ENCODE results near the gene MC1R. TPM values are rescaled to one million over a fixed set of nuclear protein-coding genes. Genes with fewer than 3 reads are reported as not detected.
A peak's percentile ranks its signal among the peaks of the same experiment; 100 is the strongest.

MC1R gene
- total RNA-seq, 1 donor from 2014 or later: 5.9 TPM

DNA sequence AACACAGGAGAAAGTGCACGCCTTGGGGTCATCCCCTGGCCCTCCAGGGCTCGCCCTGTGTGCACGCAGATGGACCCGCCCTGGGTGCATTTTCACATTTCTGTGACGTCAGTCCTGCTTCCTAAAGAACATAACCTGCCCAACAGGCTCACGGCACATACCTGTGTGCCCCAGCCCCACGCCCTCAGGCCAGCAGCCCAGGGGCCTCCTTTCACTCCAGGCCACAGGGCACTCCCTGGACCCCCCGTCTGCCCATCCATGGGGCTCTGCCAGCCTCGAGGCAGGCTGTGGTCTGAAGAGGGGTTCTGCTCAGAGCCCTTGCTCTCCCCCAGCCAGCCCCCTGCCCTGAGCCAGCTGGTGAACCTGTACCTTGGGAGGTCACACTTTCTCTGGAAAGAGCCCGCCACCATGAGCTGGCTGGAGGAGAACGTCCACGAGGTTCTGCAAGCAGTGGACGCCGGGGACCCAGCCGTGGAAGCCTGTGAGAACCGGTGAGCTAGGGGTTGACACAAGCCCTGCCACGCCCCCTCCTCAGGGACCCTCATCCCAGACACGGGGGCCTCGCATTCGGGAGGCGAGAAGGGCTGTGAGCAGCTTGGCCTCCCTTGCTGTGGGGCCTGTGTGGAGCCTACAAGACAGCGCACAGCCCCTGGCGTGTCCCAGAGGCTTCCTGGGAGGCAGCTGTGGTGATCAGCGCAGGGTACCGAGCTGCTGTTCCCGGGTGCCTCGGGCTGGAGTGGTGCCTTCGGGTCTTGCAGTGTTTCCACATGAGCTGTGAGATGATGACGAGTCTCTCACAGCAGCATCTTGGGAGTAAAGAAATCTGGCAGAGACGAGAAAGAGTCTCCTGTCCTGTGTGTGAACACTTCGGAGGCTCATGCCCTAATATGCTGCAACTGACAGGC lies 13.8 kb upstream of the MC1R start:
- Mint-ChIP-seq H3K27ac (no peak overlapping the region), H3K4me1 (no peaks in the 10 kb centered on the region), H3K9me3 (no peaks in the 10 kb centered on the region), H3K27me3 (no peaks in the 10 kb centered on the region), H3K36me3 (ENCODE audit: low read depth) (peaks cover 41% of the 10 kb centered on the region), H3K4me3 (no peak overlapping the region)
- no peak for DNase-seq
- intact Hi-C loops (cut with micrococcal nuclease): no loop called here

DNA sequence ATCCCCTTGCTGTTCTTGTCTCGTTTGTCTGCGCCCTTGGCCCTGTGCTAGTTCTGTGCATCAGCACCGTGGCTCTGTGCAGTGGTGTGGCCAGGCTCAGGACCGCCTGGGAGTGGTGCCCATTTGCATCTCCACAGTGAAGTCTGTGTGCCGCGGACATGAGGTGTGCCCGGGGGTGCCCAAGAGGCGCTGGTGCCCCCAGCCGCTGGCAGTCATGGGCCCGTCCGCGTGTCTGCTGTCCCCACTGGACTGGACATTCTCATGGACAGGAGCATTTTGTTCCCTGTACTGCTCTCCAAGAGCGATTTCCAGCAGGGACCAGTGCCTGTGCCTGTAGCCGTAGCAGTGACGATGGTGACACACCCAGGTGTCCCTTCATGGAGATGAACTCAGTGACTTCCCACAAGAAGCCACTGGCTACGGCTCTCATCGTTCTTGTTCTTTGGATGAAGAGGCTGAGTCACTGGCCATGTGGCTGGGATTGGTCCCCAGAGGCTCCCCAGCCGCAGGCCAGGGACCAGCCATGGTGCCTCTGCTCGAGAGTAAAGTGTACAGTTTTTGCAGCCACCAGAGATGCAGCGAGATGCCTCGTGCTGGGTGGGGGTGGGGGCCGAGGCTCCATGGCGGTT lies 13.0 kb upstream of the MC1R start:
- Mint-ChIP-seq H3K9me3 (no peaks in the 10 kb centered on the region), H3K36me3 (ENCODE audit: low read depth) (peaks cover 39% of the 10 kb centered on the region), H3K4me3 (no peak overlapping the region), H3K4me1 (no peaks in the 10 kb centered on the region), H3K27ac (no peak overlapping the region), H3K27me3 (no peaks in the 10 kb centered on the region)
- no peak for DNase-seq
- intact Hi-C loops (cut with micrococcal nuclease): no loop called here

DNA sequence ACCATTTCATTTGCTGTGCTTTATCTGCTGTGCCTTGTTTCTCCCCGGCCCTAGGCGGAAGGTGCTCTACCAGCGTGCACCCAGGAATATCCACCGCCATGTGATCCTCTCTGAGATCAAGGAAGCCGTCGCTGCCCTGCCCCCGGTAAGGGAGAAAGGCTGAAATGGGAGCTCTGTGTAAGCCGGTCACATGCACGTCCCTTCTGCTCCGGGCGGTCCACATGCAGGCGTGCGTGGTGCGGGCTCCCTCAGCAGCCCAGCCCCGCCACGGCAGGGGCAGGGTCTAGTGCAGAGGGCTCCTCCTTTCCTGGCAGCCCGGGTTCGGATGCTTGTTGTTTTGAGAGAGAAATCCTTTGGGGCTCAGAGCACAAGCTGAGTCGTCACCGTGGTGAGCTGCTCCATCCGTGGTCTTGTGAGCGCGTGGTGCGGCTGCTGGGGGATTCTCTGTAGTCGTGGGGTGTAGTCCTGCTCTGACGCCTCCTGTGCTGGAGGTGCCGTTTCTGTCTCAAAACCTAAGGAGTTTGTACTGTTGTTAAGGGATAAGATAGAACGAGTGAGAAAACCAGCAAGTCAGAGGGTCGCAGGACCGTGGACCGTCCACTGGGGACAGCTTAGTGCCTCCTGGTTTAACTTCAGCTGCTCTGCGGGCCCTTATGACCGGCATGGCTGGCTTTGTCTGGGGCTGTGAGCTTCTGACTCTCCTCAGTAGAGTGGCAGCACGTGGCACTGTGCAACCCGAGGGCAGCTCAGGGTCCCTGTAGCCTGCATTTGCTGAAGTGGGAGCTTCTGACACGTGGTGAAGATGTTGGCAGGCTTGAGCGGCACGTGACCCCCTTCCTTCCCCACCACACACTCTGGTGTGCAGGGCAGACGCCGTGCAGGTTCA lies 12.3 kb upstream of the MC1R start:
- intact Hi-C loops (cut with micrococcal nuclease): no loop called here
- H3K9me3 Mint-ChIP-seq: no peaks in the 10 kb centered on the region
- H3K4me1 Mint-ChIP-seq: no peaks in the 10 kb centered on the region
- H3K27ac Mint-ChIP-seq: no peak overlapping the region
- H3K27me3 Mint-ChIP-seq: no peaks in the 10 kb centered on the region
- DNase-seq: no peak
- no peak overlapping the region for H3K4me3 Mint-ChIP-seq
- peaks cover 39% of the 10 kb centered on the region for H3K36me3 Mint-ChIP-seq (ENCODE audit: low read depth)

GRCh38 chr16:89907055-89907814 lies 11.4 kb upstream of the MC1R start:
- Mint-ChIP-seq H3K36me3 (ENCODE audit: low read depth) (peaks cover 41% of the 10 kb centered on the region), H3K27me3 (no peaks in the 10 kb centered on the region), H3K4me1 (no peaks in the 10 kb centered on the region), H3K4me3 (no peak overlapping the region), H3K27ac (no peak overlapping the region), H3K9me3 (no peaks in the 10 kb centered on the region)
- intact Hi-C loops (cut with micrococcal nuclease): no loop called here
- DNase-seq: no peak

DNA sequence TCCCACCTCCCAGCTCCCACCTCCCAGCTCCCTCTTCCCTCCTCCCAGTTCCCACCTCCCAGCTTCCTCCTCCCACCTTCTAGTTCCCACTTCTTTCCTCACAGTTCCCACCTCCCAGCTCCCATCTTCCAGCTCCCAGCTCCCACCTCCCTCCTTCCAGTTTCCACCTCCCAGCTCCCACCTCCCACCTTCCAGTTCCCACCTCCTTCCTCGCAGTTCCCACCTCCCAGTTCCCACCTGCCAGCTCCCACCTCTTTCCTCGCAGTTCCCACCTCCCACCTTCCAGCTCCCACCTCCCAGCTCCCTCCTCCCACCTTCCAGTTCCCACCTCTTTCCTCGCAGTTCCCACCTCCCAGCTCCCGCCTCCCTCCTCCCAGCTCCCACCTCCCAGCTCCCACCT lies 10.4 kb upstream of the MC1R start:
- H3K27me3 Mint-ChIP-seq: no peaks in the 10 kb centered on the region
- H3K36me3 Mint-ChIP-seq (ENCODE audit: low read depth): peaks cover 44% of the 10 kb centered on the region
- intact Hi-C loops (cut with micrococcal nuclease): no loop called here

GRCh38 chr16:89909777-89910716 lies 8.6 kb upstream of the MC1R start:
- no peaks in the 10 kb centered on the region for H3K27me3 Mint-ChIP-seq

More for the DNA sequence above, 10.4 kb upstream of the MC1R start:
- Mint-ChIP-seq H3K9me3 (no peaks in the 10 kb centered on the region), H3K4me1 (no peaks in the 10 kb centered on the region), H3K4me3 (no peak overlapping the region), H3K27ac (no peak overlapping the region)
- no peak for DNase-seq

DNA sequence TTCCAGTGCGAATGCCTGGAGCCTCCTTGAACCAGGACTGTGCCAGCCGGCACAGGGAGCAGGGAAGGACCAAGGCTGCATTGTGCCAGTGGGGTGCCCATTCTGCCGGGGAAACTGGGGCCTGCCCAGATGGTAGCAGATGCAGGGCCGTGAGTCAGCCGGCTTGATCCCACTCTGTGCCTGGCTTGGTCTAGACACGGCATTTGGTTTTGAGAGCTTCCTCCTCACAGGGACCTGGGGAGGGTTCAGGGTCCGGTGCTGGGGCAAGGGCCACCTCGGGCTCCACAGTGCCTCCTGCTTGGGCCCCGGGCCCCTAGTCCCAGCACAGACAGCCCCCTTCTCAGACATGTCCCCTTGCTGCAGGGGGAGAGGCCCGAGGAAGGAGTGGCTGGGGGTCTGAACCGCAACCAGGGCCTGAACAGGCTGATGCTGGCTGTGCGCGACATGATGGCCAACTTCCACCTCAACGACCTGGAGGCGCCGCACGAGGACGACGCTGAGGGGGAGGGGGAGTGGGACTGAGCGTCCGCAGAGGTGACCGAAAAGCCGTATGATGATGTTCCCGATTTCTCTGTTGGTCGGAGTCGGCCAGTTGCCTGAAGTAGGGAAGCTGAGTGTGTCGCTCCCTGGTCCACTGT lies 7.8 kb upstream of the MC1R start:
- Mint-ChIP-seq H3K4me3 (no peak overlapping the region), H3K9me3 (no peaks in the 10 kb centered on the region), H3K4me1 (no peaks in the 10 kb centered on the region), H3K27ac (no peak overlapping the region), H3K36me3 (ENCODE audit: low read depth) (peaks cover 45% of the 10 kb centered on the region), H3K27me3 (no peaks in the 10 kb centered on the region)
- intact Hi-C loops (cut with micrococcal nuclease): no loop called here
- DNase-seq: no peak

More at GRCh38 chr16:89909777-89910716, 8.6 kb upstream of the MC1R start:
- Mint-ChIP-seq H3K4me3 (no peak overlapping the region), H3K27ac (no peak overlapping the region), H3K36me3 (ENCODE audit: low read depth) (peaks cover 51% of the 10 kb centered on the region), H3K9me3 (no peaks in the 10 kb centered on the region), H3K4me1 (no peaks in the 10 kb centered on the region)
- peak; percentile 90 for DNase-seq
- intact Hi-C loops (cut with micrococcal nuclease): no loop called here

GRCh38 chr16:89911375-89911774 lies 7.3 kb upstream of the MC1R start:
- H3K36me3 Mint-ChIP-seq (ENCODE audit: low read depth): peaks cover 39% of the 10 kb centered on the region
- H3K4me1 Mint-ChIP-seq: peaks cover 2% of the 10 kb centered on the region
- H3K9me3 Mint-ChIP-seq: no peaks in the 10 kb centered on the region
- intact Hi-C loops (cut with micrococcal nuclease): no loop called here
- H3K4me3 Mint-ChIP-seq: no peak overlapping the region
- no peak overlapping the region for H3K27ac Mint-ChIP-seq
- no peaks in the 10 kb centered on the region for H3K27me3 Mint-ChIP-seq
- no peak for DNase-seq

DNA sequence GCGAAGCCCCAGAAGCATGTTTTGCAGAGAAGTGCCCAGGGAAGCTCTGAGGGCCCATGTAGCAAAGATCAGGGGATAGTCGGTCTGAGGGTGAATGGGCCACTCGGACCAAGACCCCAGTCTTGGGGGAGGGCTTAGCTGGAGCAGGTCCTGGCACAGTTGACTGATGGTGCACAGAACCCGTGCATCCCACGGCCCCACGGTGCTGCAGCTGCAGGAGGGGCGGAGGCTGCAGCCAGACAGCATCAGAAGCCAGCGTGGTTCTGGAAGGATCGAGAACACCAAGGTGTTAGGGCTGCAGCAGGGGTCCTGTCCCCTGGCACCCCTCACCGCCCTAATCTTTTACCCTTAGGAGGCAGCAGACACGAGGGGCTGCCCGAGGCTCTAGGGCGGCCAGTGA lies 6.5 kb upstream of the MC1R start:
- H3K9me3 Mint-ChIP-seq: no peaks in the 10 kb centered on the region
- DNase-seq: no peak
- H3K27ac Mint-ChIP-seq: no peak overlapping the region
- peaks cover 32% of the 10 kb centered on the region for H3K36me3 Mint-ChIP-seq (ENCODE audit: low read depth)
- peaks cover 2% of the 10 kb centered on the region for H3K4me1 Mint-ChIP-seq
- intact Hi-C loops (cut with micrococcal nuclease): no loop called here
- H3K27me3 Mint-ChIP-seq: no peaks in the 10 kb centered on the region
- H3K4me3 Mint-ChIP-seq: no peak overlapping the region

GRCh38 chr16:89912627-89913026 lies 6.0 kb upstream of the MC1R start:
- no peak overlapping the region for H3K4me3 Mint-ChIP-seq
- intact Hi-C loops (cut with micrococcal nuclease): no loop called here
- H3K27ac Mint-ChIP-seq: no peak overlapping the region
- no peak for DNase-seq
- H3K27me3 Mint-ChIP-seq: no peaks in the 10 kb centered on the region
- peaks cover 4% of the 10 kb centered on the region for H3K4me1 Mint-ChIP-seq
- H3K36me3 Mint-ChIP-seq (ENCODE audit: low read depth): peaks cover 31% of the 10 kb centered on the region
- no peaks in the 10 kb centered on the region for H3K9me3 Mint-ChIP-seq

- H3K36me3 Mint-ChIP-seq (ENCODE audit: low read depth): peaks cover 30% of the 10 kb centered on the region
- peaks cover 8% of the 10 kb centered on the region for H3K4me1 Mint-ChIP-seq
- no peaks in the 10 kb centered on the region for H3K9me3 Mint-ChIP-seq
- H3K27me3 Mint-ChIP-seq: peaks cover under 1% of the 10 kb centered on the region
- no peak overlapping the region for H3K27ac Mint-ChIP-seq
- no peak for DNase-seq
- intact Hi-C loops (cut with micrococcal nuclease): no loop called here
- H3K4me3 Mint-ChIP-seq: no peak overlapping the region
These were observed 5.0 kb upstream of the MC1R start for GRCh38 chr16:89913408-89914387.

All from activated CD4-positive, alpha-beta T cell treated with anti-CD3 and anti-CD28 coated beads, Interleukin-2, amount 10 ng/mL, durations not matched to agents 24 days and 14 days (primary cell).